ENCODE measurements around the gene OSTM1. TPM values are rescaled to one million over a fixed set of nuclear protein-coding genes. Genes with fewer than 3 reads are reported as not detected.

Gene OSTM1
- polyA plus RNA-seq, 2 donors, result 5.7 to 6.1 TPM

DNA sequence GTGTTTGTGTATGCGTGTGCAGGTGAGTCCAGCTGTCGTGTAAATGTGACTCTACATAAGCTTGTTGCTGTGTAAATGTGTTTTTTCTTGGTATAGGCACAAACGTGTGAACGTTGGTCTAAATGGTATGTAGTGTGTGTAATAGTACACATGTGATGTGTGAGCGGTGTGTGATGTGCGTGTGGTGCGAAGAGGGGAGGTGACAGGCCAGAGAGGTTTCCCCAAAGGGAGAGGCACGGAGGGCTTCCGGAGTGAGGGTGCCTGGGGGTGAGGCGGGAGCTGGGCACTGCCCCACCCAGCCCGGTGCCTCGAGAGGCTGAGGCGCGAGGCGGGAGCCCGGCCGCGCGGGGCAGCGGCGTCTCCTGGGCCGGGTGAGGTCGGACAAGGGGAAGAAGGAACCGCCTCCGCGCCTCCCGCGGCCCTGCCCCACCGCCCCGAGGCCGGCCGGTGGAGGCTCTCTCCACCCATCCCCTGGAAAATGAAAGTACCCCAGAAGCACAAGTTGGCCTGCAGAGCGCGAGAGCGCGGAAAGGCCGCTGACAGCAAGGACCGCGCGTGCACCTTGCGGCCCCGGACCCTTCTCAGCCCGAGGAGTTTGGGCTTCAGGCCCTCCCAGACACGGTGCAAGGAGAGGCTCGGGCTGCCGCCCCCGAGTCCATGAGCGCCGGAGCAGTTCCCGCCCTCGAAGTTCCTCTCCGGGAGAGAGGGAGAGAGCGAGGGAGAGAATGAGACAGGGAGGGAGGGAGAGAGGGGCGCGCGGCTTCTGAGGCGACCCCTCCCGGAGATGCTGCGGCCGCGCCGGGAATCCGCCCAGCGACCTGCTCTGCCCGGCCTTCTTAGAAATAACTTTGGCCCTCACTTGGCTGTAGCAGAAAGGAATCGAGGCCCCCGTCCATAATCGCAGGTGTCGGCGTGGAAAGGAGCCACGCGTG is 43.2 kb upstream of the OSTM1 start:
- Histone ChIP-seq H3K36me3 (ENCODE audit: control insufficient read depth in 2 of 2, insufficient read depth in 2 of 2, low read length in 1 of 2) (no peaks in the 10 kb centered on the region), H3K27ac (ENCODE audit: low read depth in 2 of 2, low read length in 1 of 2) (no peak overlapping the region), H3K4me3 (ENCODE audit: low read depth in 1 of 2, low read length in 2 of 2) (peak overlapping the region; percentile 52 to 59), H3K27me3 (ENCODE audit: control insufficient read depth in 1 of 2, insufficient read depth in 2 of 2, low read length in 2 of 2) (peaks cover 2 to 17% of the 10 kb centered on the region in 2 donors), H3K9me3 (ENCODE audit: control insufficient read depth in 2 of 2, insufficient read depth in 1 of 2, low read depth in 1 of 2, low read length in 1 of 2) (no peaks in the 10 kb centered on the region), H3K4me1 (ENCODE audit: control insufficient read depth in 2 of 2, insufficient read depth in 2 of 2, low read length in 1 of 2) (peaks cover 3 to 17% of the 10 kb centered on the region in 2 donors)
- 1% methylated on average over 59 to 72 of the region's 72 CpGs for WGBS, 2 donors

DNA sequence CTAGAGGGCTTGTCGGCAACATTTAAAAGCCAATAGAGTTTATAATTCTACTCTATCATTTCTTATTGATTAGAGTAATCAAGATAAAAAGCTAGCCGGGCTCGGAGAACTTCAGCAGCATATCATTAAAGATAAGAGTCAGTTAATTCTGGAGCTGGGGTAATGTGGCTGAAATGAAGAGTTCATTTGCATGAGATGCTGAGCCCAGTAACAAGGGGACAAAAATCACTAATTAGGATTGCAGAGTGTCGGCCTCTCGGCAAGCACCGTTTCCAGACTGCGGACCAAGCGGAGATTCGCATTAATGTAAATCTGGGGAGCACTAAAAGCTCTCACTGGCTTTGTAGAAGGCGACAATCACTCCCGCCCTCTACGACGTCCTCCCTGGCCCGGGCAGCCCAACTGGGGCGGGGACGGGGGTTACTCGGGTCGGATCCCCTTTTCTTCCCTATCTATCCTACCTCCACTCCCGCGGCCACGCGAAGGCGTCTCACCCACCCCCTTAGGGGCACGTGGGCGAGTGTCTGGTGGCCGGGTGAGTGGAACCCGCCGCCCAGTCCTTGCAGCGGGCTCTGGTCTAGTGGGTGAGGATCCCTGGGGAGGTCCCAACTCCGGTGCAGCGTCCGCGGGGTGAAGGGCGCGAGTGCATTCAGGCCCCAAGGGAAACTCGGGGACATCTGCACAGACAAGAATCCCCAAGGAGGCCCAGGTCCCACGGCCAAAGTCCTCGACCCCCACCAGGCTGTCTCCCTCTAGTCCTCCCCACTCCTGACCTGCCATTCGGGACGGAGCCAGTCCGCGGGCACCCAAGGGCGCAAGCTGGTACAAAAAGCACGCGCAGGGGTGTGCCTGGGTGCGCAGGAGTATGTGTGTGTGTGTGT is 42.2 kb upstream of the OSTM1 start:
- Histone ChIP-seq H3K36me3 (ENCODE audit: control insufficient read depth in 2 of 2, insufficient read depth in 2 of 2, low read length in 1 of 2) (no peaks in the 10 kb centered on the region), H3K4me1 (ENCODE audit: control insufficient read depth in 2 of 2, insufficient read depth in 2 of 2, low read length in 1 of 2) (peaks cover 3 to 17% of the 10 kb centered on the region in 2 donors), H3K27me3 (ENCODE audit: control insufficient read depth in 1 of 2, insufficient read depth in 2 of 2, low read length in 2 of 2) (peaks cover 2 to 17% of the 10 kb centered on the region in 2 donors), H3K4me3 (ENCODE audit: low read depth in 1 of 2, low read length in 2 of 2) (peak overlapping the region in 1 of 2 donors; percentile 52), H3K9me3 (ENCODE audit: control insufficient read depth in 2 of 2, insufficient read depth in 1 of 2, low read depth in 1 of 2, low read length in 1 of 2) (no peaks in the 10 kb centered on the region), H3K27ac (ENCODE audit: low read depth in 2 of 2, low read length in 1 of 2) (no peak overlapping the region)
- WGBS, 2 donors, result 19 to 22% methylated on average over 46 of the region's 46 CpGs

DNA sequence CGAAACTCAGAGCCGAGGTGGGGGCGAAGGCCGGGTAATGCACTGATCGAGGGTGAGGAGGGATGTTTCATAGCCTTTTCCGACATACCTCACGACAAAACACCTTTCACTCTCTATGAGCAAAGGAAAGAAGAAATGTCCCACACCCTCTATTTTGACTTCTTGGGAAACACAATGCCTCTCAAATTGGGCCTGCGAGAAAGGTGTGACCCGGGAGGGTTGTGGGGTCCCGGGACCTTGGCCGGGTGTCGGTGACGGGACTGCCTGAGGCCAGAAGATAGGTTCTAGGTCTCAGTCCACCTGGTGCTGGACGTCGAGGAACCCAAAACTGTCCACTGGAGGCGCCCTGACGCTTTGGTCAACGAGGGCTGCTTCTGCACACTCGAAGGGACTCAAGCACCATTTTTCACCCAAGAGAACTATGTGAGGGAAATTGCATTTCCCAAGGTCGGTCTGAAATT is 41.1 kb upstream of the OSTM1 start:
- Histone ChIP-seq H3K36me3 (ENCODE audit: control insufficient read depth in 2 of 2, insufficient read depth in 2 of 2, low read length in 1 of 2) (no peaks in the 10 kb centered on the region), H3K27me3 (ENCODE audit: control insufficient read depth in 1 of 2, insufficient read depth in 2 of 2, low read length in 2 of 2) (peaks cover 2 to 17% of the 10 kb centered on the region in 2 donors), H3K4me1 (ENCODE audit: control insufficient read depth in 2 of 2, insufficient read depth in 2 of 2, low read length in 1 of 2) (peaks cover 3 to 17% of the 10 kb centered on the region in 2 donors), H3K27ac (ENCODE audit: low read depth in 2 of 2, low read length in 1 of 2) (no peak overlapping the region), H3K9me3 (ENCODE audit: control insufficient read depth in 2 of 2, insufficient read depth in 1 of 2, low read depth in 1 of 2, low read length in 1 of 2) (no peaks in the 10 kb centered on the region), H3K4me3 (ENCODE audit: low read depth in 1 of 2, low read length in 2 of 2) (peak overlapping the region; percentile 34 to 41)
- 11 to 20% methylated on average over 20 of the region's 20 CpGs for WGBS, 2 donors

DNA sequence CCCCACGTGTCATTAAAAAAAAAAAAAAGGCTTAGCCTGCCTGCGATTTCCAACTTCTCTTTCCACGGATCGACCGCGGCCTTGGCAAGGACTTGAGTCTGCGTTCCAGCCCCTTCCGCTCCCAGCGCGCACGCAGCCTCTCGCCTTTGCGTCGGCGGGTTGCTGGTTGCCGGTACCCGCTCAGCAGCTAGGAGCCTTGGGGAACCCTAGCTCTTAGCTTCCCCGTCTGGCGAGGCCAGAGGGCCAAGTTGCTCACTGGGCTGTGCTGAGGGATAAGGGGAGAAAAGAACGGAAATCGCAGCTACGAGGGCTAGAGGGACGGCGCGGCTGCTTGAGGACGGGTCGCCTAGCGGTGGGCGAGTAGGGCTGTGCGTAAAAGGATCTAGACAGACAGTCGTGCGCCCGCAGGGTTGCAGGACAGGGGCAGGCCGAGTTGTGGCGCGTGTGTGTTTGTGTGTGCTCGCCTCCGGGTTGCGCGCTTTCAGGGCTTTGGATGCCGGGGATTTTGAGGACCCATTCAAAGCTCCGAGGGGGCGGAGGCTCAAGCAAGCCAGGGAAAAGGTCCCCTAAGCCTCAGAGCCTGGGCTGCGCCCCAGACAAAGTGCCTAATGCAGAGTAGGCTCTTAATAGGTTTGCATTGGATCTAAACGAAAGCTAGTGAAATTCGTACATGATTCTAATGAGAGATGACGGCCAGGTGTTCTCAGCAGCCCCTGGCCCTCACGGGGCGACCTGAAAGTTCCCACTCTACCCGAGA is 40.5 kb upstream of the OSTM1 start:
- Histone ChIP-seq H3K4me1 (ENCODE audit: control insufficient read depth in 2 of 2, insufficient read depth in 2 of 2, low read length in 1 of 2) (peaks cover 3 to 17% of the 10 kb centered on the region in 2 donors), H3K9me3 (ENCODE audit: control insufficient read depth in 2 of 2, insufficient read depth in 1 of 2, low read depth in 1 of 2, low read length in 1 of 2) (no peaks in the 10 kb centered on the region), H3K27me3 (ENCODE audit: control insufficient read depth in 1 of 2, insufficient read depth in 2 of 2, low read length in 2 of 2) (peaks cover 2 to 17% of the 10 kb centered on the region in 2 donors), H3K36me3 (ENCODE audit: control insufficient read depth in 2 of 2, insufficient read depth in 2 of 2, low read length in 1 of 2) (no peaks in the 10 kb centered on the region), H3K4me3 (ENCODE audit: low read depth in 1 of 2, low read length in 2 of 2) (peak overlapping the region; percentile 34 to 41), H3K27ac (ENCODE audit: low read depth in 2 of 2, low read length in 1 of 2) (no peak overlapping the region)
- 2 to 3% methylated on average over 50 of the region's 50 CpGs for WGBS, 2 donors

DNA sequence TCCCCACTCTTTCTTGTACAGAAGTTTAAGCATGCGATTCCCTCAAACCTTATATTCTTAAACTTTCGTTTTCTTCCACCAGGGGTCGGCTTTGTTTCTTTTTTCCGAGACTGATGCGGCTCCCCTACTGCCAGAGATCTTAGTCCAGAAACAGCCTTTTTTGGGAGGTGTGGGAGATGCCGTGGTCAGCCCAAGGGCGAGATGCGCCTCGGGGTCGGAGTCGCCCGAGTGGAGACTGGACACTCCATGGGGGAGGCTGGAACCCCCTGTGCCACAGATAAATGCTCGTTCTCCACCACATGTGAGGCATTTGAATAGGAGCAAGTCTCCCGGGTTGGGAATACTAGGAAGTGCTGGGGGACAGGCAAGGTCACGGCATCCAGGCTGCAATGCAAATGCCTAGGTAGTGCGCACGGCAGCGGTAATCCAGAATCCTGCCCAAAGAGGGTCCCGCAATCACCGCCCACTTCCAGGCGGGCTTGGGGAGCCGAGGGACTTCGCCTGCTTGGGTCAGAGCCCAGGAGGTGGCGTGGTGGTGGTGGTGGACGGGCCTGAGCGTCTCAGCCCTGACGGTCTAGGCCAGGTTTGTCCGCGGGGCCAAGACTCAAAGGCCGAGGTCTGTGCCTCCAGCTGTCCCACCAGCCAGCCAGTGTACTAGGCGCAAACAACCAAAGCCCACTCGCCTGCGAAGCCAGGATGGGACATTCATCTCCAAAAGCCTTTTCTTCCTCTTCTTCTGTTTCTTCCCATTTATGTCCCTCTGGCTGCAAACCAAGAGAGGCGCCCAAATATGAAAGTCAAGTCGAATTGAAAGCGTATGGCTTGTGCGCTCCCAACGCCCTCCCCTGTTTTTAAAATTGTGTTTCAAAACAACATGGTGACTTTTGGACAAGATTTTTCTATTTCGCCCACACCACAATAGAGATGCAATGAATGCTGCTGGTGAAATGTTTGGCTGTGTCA is 39.3 kb upstream of the OSTM1 start:
- Histone ChIP-seq H3K27ac (ENCODE audit: low read depth in 2 of 2, low read length in 1 of 2) (no peak overlapping the region), H3K27me3 (ENCODE audit: control insufficient read depth in 1 of 2, insufficient read depth in 2 of 2, low read length in 2 of 2) (peaks cover 2 to 14% of the 10 kb centered on the region in 2 donors), H3K9me3 (ENCODE audit: control insufficient read depth in 2 of 2, insufficient read depth in 1 of 2, low read depth in 1 of 2, low read length in 1 of 2) (no peaks in the 10 kb centered on the region), H3K36me3 (ENCODE audit: control insufficient read depth in 2 of 2, insufficient read depth in 2 of 2, low read length in 1 of 2) (no peaks in the 10 kb centered on the region), H3K4me3 (ENCODE audit: low read depth in 1 of 2, low read length in 2 of 2) (peak overlapping the region in 1 of 2 donors; percentile 17), H3K4me1 (ENCODE audit: control insufficient read depth in 2 of 2, insufficient read depth in 2 of 2, low read length in 1 of 2) (peaks cover 3 to 17% of the 10 kb centered on the region in 2 donors)
- WGBS, 2 donors, result 19 to 26% methylated on average over 38 to 39 of the region's 39 CpGs

DNA sequence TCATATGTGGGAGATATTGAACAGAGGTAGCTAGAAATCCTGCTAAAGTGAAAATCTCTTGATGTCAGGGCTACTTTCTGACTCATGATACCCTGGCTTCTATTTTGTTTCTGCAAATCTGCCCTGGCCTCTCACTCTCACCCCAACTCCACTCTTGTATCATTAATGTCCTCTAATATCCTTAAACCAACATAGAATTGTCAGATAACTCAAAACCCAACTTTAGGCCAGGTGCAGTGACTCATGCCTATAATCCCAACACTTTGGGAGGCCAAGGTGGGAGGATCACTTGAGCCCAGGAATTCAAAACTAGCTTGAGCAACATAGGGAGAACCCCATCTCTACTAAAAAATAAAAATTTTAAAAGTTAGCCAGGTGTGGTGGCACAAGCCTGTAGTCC is 33.8 kb upstream of the OSTM1 start:
- no peaks in the 10 kb centered on the region for H3K9me3 ChIP-seq (ENCODE audit: control insufficient read depth in 2 of 2, insufficient read depth in 1 of 2, low read depth in 1 of 2, low read length in 1 of 2)
- no peaks in the 10 kb centered on the region for H3K27me3 ChIP-seq (ENCODE audit: control insufficient read depth in 1 of 2, insufficient read depth in 2 of 2, low read length in 2 of 2)
- no peaks in the 10 kb centered on the region for H3K4me1 ChIP-seq (ENCODE audit: control insufficient read depth in 2 of 2, insufficient read depth in 2 of 2, low read length in 1 of 2)
- no peaks in the 10 kb centered on the region for H3K36me3 ChIP-seq (ENCODE audit: control insufficient read depth in 2 of 2, insufficient read depth in 2 of 2, low read length in 1 of 2)
- no peak overlapping the region for H3K27ac ChIP-seq (ENCODE audit: low read depth in 2 of 2, low read length in 1 of 2)
- H3K4me3 ChIP-seq (ENCODE audit: low read depth in 1 of 2, low read length in 2 of 2), result no peak overlapping the region

DNA sequence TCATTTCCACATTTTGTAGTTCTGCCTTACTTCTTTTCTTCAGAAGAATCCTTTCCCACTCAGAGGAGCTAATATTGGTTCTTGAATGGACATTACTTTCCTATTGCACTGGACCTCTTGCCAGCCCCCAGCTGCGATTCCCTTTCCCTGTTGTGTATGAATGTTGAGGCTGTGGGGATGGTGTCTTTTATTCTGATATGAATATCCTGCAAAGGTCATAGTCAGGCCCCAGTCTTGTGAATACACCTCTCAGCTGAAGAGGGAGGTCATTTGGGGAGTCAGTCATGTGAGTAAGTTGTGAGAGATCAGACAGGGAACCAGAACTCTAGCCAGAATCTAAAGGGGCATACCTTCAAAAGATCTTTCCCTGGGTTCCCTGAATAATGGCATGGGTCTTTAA is 32.6 kb upstream of the OSTM1 start:
- 91 to 97% methylated on average over 1 of the region's 1 CpG for WGBS, 2 donors
- no peaks in the 10 kb centered on the region for H3K27me3 ChIP-seq (ENCODE audit: control insufficient read depth in 1 of 2, insufficient read depth in 2 of 2, low read length in 2 of 2)
- H3K27ac ChIP-seq (ENCODE audit: low read depth in 2 of 2, low read length in 1 of 2), result no peak overlapping the region
- no peaks in the 10 kb centered on the region for H3K4me1 ChIP-seq (ENCODE audit: control insufficient read depth in 2 of 2, insufficient read depth in 2 of 2, low read length in 1 of 2)
- H3K9me3 ChIP-seq (ENCODE audit: control insufficient read depth in 2 of 2, insufficient read depth in 1 of 2, low read depth in 1 of 2, low read length in 1 of 2), result no peaks in the 10 kb centered on the region
- H3K36me3 ChIP-seq (ENCODE audit: control insufficient read depth in 2 of 2, insufficient read depth in 2 of 2, low read length in 1 of 2), result no peaks in the 10 kb centered on the region
- no peak overlapping the region for H3K4me3 ChIP-seq (ENCODE audit: low read depth in 1 of 2, low read length in 2 of 2)

DNA sequence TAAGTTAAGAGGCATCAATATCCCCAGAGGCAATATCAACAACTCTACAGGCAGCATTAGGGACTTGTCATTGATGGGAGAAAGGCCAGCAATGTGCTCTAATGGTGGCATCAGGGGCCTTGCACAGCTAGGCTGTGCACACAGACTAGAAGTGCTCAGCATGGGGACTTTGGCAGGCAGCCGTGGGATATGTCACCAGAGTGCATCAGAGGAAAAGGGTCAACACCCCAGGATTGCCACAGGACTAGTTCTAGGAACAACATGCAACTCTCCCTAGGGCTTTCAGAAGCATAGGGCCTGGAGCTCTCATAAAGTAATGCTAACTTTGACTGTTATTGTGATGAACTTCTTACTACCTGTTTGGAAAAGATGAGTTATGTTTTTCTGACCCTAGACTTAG is 32.2 kb upstream of the OSTM1 start:
- H3K4me3 ChIP-seq (ENCODE audit: low read depth in 1 of 2, low read length in 2 of 2), result no peak overlapping the region
- no peaks in the 10 kb centered on the region for H3K36me3 ChIP-seq (ENCODE audit: control insufficient read depth in 2 of 2, insufficient read depth in 2 of 2, low read length in 1 of 2)
- H3K27me3 ChIP-seq (ENCODE audit: control insufficient read depth in 1 of 2, insufficient read depth in 2 of 2, low read length in 2 of 2), result no peaks in the 10 kb centered on the region
- H3K9me3 ChIP-seq (ENCODE audit: control insufficient read depth in 2 of 2, insufficient read depth in 1 of 2, low read depth in 1 of 2, low read length in 1 of 2), result no peaks in the 10 kb centered on the region
- H3K4me1 ChIP-seq (ENCODE audit: control insufficient read depth in 2 of 2, insufficient read depth in 2 of 2, low read length in 1 of 2), result no peaks in the 10 kb centered on the region
- no peak overlapping the region for H3K27ac ChIP-seq (ENCODE audit: low read depth in 2 of 2, low read length in 1 of 2)
- WGBS, 2 donors, result 68 to 79% methylated on average over 1 of the region's 1 CpG
